Measurements from ENCODE around the gene NINJ1. TPM values are rescaled to one million over a fixed set of nuclear protein-coding genes. Genes with fewer than 3 reads are reported as not detected.

NINJ1 gene
- total RNA-seq, 2 donors from 2014 or later: 71.2 to 194 TPM

DNA sequence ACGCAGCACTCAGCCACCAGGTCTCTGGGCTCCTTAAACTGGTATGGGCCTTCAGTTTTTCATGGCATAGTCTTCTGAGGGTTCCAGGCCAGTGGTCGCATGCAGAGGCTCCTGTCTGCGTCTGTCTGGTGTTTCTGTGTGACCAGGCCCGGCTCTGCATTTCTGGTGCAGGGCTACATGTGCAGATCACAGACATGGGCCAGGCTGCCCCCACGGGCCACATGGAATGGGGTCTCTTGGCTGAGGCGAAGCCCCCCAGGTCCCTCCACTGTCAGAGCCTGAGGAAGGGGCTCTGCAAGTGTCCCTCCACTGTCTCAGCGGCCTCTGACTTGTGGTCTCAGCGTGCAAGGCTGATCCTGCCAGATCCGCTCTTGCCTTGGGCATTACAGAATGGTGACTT, 53.6 kb downstream of the NINJ1 start:
- no peak for ATAC-seq (ENCODE audit: insufficient number of reproducible peaks, low FRiP score, low read depth)
- H3K27me3 ChIP-seq (replicated peaks; ENCODE audit: insufficient read depth): no peaks in the 10 kb centered on the region
- no peak overlapping the region for H3K4me3 ChIP-seq
- TF ChIP-seq CTCF (IDR thresholded peaks at IDR 0.05): no peak
- no peak for DNase-seq (ENCODE audit: low spot score)
- no peaks in the 10 kb centered on the region for H3K4me1 ChIP-seq (ENCODE audit: control insufficient read depth in 1 of 2, low read depth in 2 of 2)
- H3K9me3 ChIP-seq: no peaks in the 10 kb centered on the region
- H3K27ac ChIP-seq: no peak overlapping the region
- H3K36me3 ChIP-seq: no peaks in the 10 kb centered on the region

GRCh38 chr9:93079371-93079770, 54.7 kb downstream of the NINJ1 start:
- TF ChIP-seq CTCF (IDR thresholded peaks at IDR 0.05): no peak
- Histone ChIP-seq H3K9me3 (no peaks in the 10 kb centered on the region), H3K27me3 (replicated peaks; ENCODE audit: insufficient read depth) (no peaks in the 10 kb centered on the region), H3K27ac (no peak overlapping the region), H3K36me3 (no peaks in the 10 kb centered on the region), H3K4me3 (no peak overlapping the region), H3K4me1 (ENCODE audit: control insufficient read depth in 1 of 2, low read depth in 2 of 2) (peaks cover 0 to 6% of the 10 kb centered on the region in 2 donors)
- DNase-seq (ENCODE audit: low spot score) (no peak), ATAC-seq (ENCODE audit: insufficient number of reproducible peaks, low FRiP score, low read depth) (no peak)

GRCh38 chr9:93077811-93078210, 56.2 kb downstream of the NINJ1 start:
- Histone ChIP-seq H3K4me3 (no peak overlapping the region), H3K4me1 (ENCODE audit: control insufficient read depth in 1 of 2, low read depth in 2 of 2) (peaks cover 0 to 13% of the 10 kb centered on the region in 2 donors), H3K36me3 (no peaks in the 10 kb centered on the region), H3K9me3 (no peaks in the 10 kb centered on the region), H3K27me3 (replicated peaks; ENCODE audit: insufficient read depth) (no peaks in the 10 kb centered on the region), H3K27ac (no peak overlapping the region)
- DNase-seq (ENCODE audit: low spot score) (no peak), ATAC-seq (ENCODE audit: insufficient number of reproducible peaks, low FRiP score, low read depth) (no peak)
- TF ChIP-seq CTCF (IDR thresholded peaks at IDR 0.05): no peak

DNA sequence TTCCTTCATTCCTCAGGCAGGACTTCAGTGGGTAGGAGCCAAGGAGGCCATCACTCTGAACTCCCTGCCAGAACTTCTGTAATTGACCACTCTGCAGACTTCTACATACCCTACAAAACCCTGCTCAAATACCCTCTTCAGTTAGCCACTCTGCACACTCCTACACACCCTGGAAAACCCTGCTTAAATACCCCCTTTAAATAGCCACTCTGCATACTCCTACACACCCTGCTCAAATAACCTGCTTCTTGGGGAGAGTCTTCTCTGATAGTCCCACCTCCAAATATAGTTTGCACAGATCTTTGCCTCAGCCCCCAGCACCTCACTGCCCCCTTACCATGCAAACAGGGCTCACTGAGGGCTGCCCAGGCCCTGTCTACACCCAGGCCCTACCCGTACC, 56.7 kb downstream of the NINJ1 start:
- H3K27ac ChIP-seq: no peak overlapping the region
- TF ChIP-seq CTCF (IDR thresholded peaks at IDR 0.05): no peak

DNA sequence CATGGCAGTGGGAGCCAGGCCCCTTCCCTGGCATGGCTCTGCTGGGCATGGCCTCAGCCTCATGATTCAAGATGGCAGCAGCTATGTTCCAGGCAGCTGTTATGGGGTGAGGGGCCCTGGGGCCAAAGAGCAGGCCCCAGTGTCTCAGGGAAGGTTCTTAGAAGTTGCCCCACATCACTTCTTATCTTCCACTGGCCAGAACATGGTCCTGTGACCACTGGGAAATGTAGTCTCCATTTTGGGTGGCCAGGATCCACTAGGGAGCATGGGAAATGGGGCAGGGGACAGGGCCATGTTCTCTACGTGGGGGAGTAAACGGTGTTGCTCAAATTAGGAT, 57.3 kb downstream of the NINJ1 start:
- TF ChIP-seq CTCF (IDR thresholded peaks at IDR 0.05): no peak
- H3K9me3 ChIP-seq: no peaks in the 10 kb centered on the region
- H3K27me3 ChIP-seq (replicated peaks; ENCODE audit: insufficient read depth): no peaks in the 10 kb centered on the region
- DNase-seq (ENCODE audit: low spot score): no peak
- peaks cover 3 to 24% of the 10 kb centered on the region in 2 donors for H3K4me1 ChIP-seq (ENCODE audit: control insufficient read depth in 1 of 2, low read depth in 2 of 2)
- no peak overlapping the region for H3K4me3 ChIP-seq
- H3K27ac ChIP-seq: no peak overlapping the region
- no peaks in the 10 kb centered on the region for H3K36me3 ChIP-seq
- ATAC-seq (ENCODE audit: insufficient number of reproducible peaks, low FRiP score, low read depth): no peak

More for the DNA sequence above, 56.7 kb downstream of the NINJ1 start:
- H3K27me3 ChIP-seq (replicated peaks; ENCODE audit: insufficient read depth): no peaks in the 10 kb centered on the region
- H3K36me3 ChIP-seq: no peaks in the 10 kb centered on the region
- DNase-seq (ENCODE audit: low spot score): no peak
- ATAC-seq (ENCODE audit: insufficient number of reproducible peaks, low FRiP score, low read depth): no peak
- peaks cover 3 to 18% of the 10 kb centered on the region in 2 donors for H3K4me1 ChIP-seq (ENCODE audit: control insufficient read depth in 1 of 2, low read depth in 2 of 2)
- H3K9me3 ChIP-seq: no peaks in the 10 kb centered on the region
- H3K4me3 ChIP-seq: no peak overlapping the region
